ENCODE data around the gene ARFRP1. TPM values are rescaled to one million over a fixed set of nuclear protein-coding genes. Genes with fewer than 3 reads are reported as not detected.

Gene ARFRP1
- total RNA-seq, 1 experiment from 2014 or later, result 42.7 TPM

DNA sequence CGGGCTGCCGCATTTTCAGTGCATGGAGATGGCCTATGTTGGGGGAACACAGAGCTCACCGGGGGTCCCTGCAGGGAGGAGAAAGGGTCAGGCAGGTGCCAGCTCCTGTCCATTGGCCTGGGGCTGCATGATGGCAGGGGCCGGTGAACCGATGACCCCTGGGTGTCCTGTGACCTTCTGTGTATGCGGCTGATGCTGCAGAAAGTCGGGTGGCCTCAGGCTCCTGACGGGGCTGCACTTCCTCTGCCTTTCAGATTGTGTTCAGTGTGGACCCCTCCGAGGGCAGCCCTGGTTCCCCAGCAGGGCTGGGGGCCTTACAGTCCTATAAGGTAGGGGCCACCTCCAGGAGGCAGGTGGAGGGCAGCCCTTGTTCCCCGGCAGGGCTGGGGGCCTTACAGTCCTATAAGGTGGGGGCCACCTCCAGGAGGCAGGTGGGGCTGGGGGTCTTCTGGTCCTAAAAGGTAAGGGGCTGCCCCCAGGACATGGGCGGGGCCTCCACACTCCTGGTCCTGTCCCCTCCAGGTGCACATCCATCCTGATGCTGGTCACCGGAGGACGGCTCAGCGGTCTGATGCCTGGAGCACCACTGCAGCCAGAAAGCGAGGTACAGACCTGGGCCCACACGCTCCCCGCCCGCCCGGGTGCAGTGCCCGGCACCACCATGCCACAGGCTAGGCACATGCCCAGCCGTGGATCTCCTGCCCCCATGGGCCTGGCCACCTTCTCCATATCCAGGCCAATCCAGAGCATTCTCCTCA, 22.3 kb downstream of the ARFRP1 start:
- Mint-ChIP-seq H3K27me3 (ENCODE audit: low read depth) (no peaks in the 10 kb centered on the region), H3K36me3 (ENCODE audit: insufficient read depth in 1 of 3, low read depth in 3 of 3) (peaks cover 0 to 3% (median 0%) of the 10 kb centered on the region in 3 experiments; a peak in 2 of 7 replicates), H3K9me3 (no peaks in the 10 kb centered on the region), H3K4me1 (no peaks in the 10 kb centered on the region), H3K4me3 (no peak overlapping the region), H3K27ac (no peak overlapping the region; a peak in 1 of 7 replicates)
- H2BK5ac ChIP-seq (ENCODE audit: insufficient read length, low read length), result no peak overlapping the region
- H3K79me2 ChIP-seq (ENCODE audit: insufficient read depth, low read length), result no peaks in the 10 kb centered on the region
- H2BK120ac ChIP-seq (ENCODE audit: low read depth, low read length, poor library complexity, severe bottlenecking), result no peak overlapping the region
- H4K91ac ChIP-seq (ENCODE audit: insufficient read length, low read depth, low read length), result no peak overlapping the region
- H2AK5ac ChIP-seq (ENCODE audit: insufficient read length, low read length), result no peak overlapping the region
- H3K27me3 ChIP-seq (ENCODE audit: insufficient read depth, low read length), result no peaks in the 10 kb centered on the region
- TF ChIP-seq, protein P1, sequence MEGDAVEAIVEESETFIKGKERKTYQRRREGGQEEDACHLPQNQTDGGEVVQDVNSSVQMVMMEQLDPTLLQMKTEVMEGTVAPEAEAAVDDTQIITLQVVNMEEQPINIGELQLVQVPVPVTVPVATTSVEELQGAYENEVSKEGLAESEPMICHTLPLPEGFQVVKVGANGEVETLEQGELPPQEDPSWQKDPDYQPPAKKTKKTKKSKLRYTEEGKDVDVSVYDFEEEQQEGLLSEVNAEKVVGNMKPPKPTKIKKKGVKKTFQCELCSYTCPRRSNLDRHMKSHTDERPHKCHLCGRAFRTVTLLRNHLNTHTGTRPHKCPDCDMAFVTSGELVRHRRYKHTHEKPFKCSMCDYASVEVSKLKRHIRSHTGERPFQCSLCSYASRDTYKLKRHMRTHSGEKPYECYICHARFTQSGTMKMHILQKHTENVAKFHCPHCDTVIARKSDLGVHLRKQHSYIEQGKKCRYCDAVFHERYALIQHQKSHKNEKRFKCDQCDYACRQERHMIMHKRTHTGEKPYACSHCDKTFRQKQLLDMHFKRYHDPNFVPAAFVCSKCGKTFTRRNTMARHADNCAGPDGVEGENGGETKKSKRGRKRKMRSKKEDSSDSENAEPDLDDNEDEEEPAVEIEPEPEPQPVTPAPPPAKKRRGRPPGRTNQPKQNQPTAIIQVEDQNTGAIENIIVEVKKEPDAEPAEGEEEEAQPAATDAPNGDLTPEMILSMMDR (conservative IDR thresholded peaks at IDR 0.05), result no peak
- no peaks in the 10 kb centered on the region for H3K9me3 ChIP-seq (ENCODE audit: control insufficient read depth, low read depth, low read length)
- H3K23me2 ChIP-seq (ENCODE audit: insufficient read length, low read depth, low read length, poor library complexity, severe bottlenecking), result no peaks in the 10 kb centered on the region
- no peak overlapping the region for H3K4ac ChIP-seq (ENCODE audit: low read depth, low read length)
- no peaks in the 10 kb centered on the region for H3K79me1 ChIP-seq (ENCODE audit: insufficient read depth, low read depth, low read length, poor library complexity, severe bottlenecking)
- no peak overlapping the region for H2BK12ac ChIP-seq (ENCODE audit: insufficient read length, low read depth, low read length)
- no peak for DNase-seq
- H3K4me2 ChIP-seq (ENCODE audit: insufficient read depth, insufficient read length, low read length), result no peak overlapping the region
- no peak overlapping the region for H3K27ac ChIP-seq (ENCODE audit: insufficient read length, low read depth, low read length)
- H3K9ac ChIP-seq (ENCODE audit: extremely low read depth, insufficient read length, low read length), result no peak overlapping the region
- no peak overlapping the region for H4K5ac ChIP-seq (ENCODE audit: insufficient read length, low read depth, low read length)
- H2AFZ ChIP-seq (ENCODE audit: low read length), result no peak overlapping the region
- WGBS (ENCODE audit: extremely low coverage, insufficient read length, low lambda C conversion rate), result no CpG with 5 or more reads among the region's 21 CpGs
- H4K20me1 ChIP-seq (ENCODE audit: control insufficient read depth, insufficient read depth, insufficient read length), result no peaks in the 10 kb centered on the region
- H2BK15ac ChIP-seq (ENCODE audit: low read depth, low read length), result no peak overlapping the region
- no peak overlapping the region for H3K18ac ChIP-seq (ENCODE audit: insufficient read length, low read depth, low read length)
- no peaks in the 10 kb centered on the region for H3K4me1 ChIP-seq (ENCODE audit: insufficient read depth, low read length)
- H4K8ac ChIP-seq (replicated peaks; ENCODE audit: insufficient read length, low read depth, low read length), result no peak overlapping the region
- no peak overlapping the region for H3K23ac ChIP-seq (ENCODE audit: insufficient read length, low read depth, low read length)
- no peak overlapping the region for H3T11ph ChIP-seq (ENCODE audit: low read length)
- H3K56ac ChIP-seq (ENCODE audit: insufficient read length, low read depth, low read length), result no peak overlapping the region
- H2BK20ac ChIP-seq (ENCODE audit: low read depth, low read length, poor library complexity, severe bottlenecking), result no peak overlapping the region
- no peak overlapping the region for H3K14ac ChIP-seq (ENCODE audit: insufficient read depth, low read length)
